GM18526 (cell line): Measurements from ENCODE around the gene STK25.

ENCODE experiments used
- POLR2A ChIP-seq: IDR thresholded peaks from 3 replicates; pipeline ENCODE4 v1.6.1; 2011; ENCODE audit not compliant: insufficient read length; ENCODE audit errors: extremely low read depth

STK25 gene

GRCh38 chr2:241493092-241493491, 15.3 kb downstream of the STK25 start:
- no peak for TF ChIP-seq POLR2A

GRCh38 chr2:241492174-241492565, 16.2 kb downstream of the STK25 start:
- TF ChIP-seq POLR2A, result no peak

GRCh38 chr2:241491549-241492173, 16.7 kb downstream of the STK25 start:
- TF ChIP-seq POLR2A, result no peak

- no peak for TF ChIP-seq POLR2A
These were observed 17.4 kb downstream of the STK25 start for GRCh38 chr2:241490825-241491506.

- TF ChIP-seq POLR2A, result no peak
These were observed 18.4 kb downstream of the STK25 start for GRCh38 chr2:241489733-241490680.

GRCh38 chr2:241489088-241489487, 19.3 kb downstream of the STK25 start:
- TF ChIP-seq POLR2A, result no peak

- TF ChIP-seq POLR2A, result no peak
These were observed 23.0 kb downstream of the STK25 start for GRCh38 chr2:241485172-241485911.

- no peak for TF ChIP-seq POLR2A
These were observed 25.1 kb downstream of the STK25 start for GRCh38 chr2:241483305-241483704.

GRCh38 chr2:241482126-241482955, 26.0 kb downstream of the STK25 start:
- no peak for TF ChIP-seq POLR2A

GRCh38 chr2:241481687-241482086, 26.7 kb downstream of the STK25 start:
- TF ChIP-seq POLR2A, result no peak

- no peak for TF ChIP-seq POLR2A
These were observed 29.1 kb downstream of the STK25 start for GRCh38 chr2:241479026-241479898.

GRCh38 chr2:241478166-241478565, 30.2 kb downstream of the STK25 start:
- TF ChIP-seq POLR2A, result no peak

- TF ChIP-seq POLR2A, result no peak
These were observed 33.1 kb downstream of the STK25 start for GRCh38 chr2:241475267-241475666.
